BE2C (cell line): ENCODE results near the gene SLC7A5.

Source experiments
- DNase-seq: peaks from one replicate; pipeline ENCODE4 v3.0.0-alpha.2; 2020
- H3K27me3 ChIP-seq: fragments of 250-450 bp; sonication (Bioruptor Pico); 2 replicates; pipeline ENCODE4 v1.5.1; 2020; ENCODE audit warnings: mild to moderate bottlenecking
- H3K36me3 ChIP-seq: fragments of 250-450 bp; sonication (Bioruptor Pico); 2 replicates; pipeline ENCODE4 v1.5.1; 2020; ENCODE audit warnings: mild to moderate bottlenecking
- H3K4me1 ChIP-seq: fragments of 250-450 bp; sonication (Bioruptor Pico); 2 replicates; pipeline ENCODE4 v1.5.1; 2020
- H3K4me3 ChIP-seq: 2 replicates; pipeline ENCODE4 v1.5.1; 2011; ENCODE audit warnings: low read depth, low read length
- H3K9me3 ChIP-seq: fragments of 250-450 bp; sonication (Bioruptor Pico); 2 replicates; pipeline ENCODE4 v1.5.1; 2020
- CTCF ChIP-seq: IDR thresholded peaks from 2 replicates; pipeline ENCODE4 v1.5.1; 2012; ENCODE audit warnings: mild to moderate bottlenecking, low read depth, low read length

The SLC7A5 gene

GRCh38 chr16:87851601-87852000 is 17.7 kb downstream of the SLC7A5 start:
- Histone ChIP-seq H3K4me1 (peaks cover 56% of the 10 kb centered on the region), H3K36me3 (peaks cover 77% of the 10 kb centered on the region)
- DNase-seq, result no peak

GRCh38 chr16:87851141-87851587 is 18.1 kb downstream of the SLC7A5 start:
- H3K4me1 ChIP-seq, result peaks cover 52% of the 10 kb centered on the region
- H3K27me3 ChIP-seq, result no peaks in the 10 kb centered on the region
- H3K36me3 ChIP-seq, result peaks cover 80% of the 10 kb centered on the region
- H3K4me3 ChIP-seq, result no peak overlapping the region
- TF ChIP-seq CTCF, result peak; percentile 9; the same call in 1 of the 2 replicates
- no peak for DNase-seq
- no peaks in the 10 kb centered on the region for H3K9me3 ChIP-seq

More at GRCh38 chr16:87851601-87852000, 17.7 kb downstream of the SLC7A5 start:
- Histone ChIP-seq H3K4me3 (no peak overlapping the region), H3K27me3 (no peaks in the 10 kb centered on the region), H3K9me3 (no peaks in the 10 kb centered on the region)
- peak; percentile 15; the same call in 1 of the 2 replicates for TF ChIP-seq CTCF

- Histone ChIP-seq H3K9me3 (no peaks in the 10 kb centered on the region), H3K36me3 (peaks cover 81% of the 10 kb centered on the region), H3K4me3 (no peak overlapping the region), H3K27me3 (no peaks in the 10 kb centered on the region), H3K4me1 (peaks cover 45% of the 10 kb centered on the region)
- peak; percentile 88 for DNase-seq
- peak; percentile 93 for TF ChIP-seq CTCF
These were observed 19.0 kb downstream of the SLC7A5 start for GRCh38 chr16:87850009-87851006.

GRCh38 chr16:87849419-87850008 is 19.8 kb downstream of the SLC7A5 start:
- Histone ChIP-seq H3K4me3 (no peak overlapping the region), H3K36me3 (peaks cover 80% of the 10 kb centered on the region), H3K9me3 (no peaks in the 10 kb centered on the region), H3K27me3 (no peaks in the 10 kb centered on the region), H3K4me1 (peaks cover 45% of the 10 kb centered on the region)
- DNase-seq, result no peak
- no peak for TF ChIP-seq CTCF

- Histone ChIP-seq H3K36me3 (peaks cover 85% of the 10 kb centered on the region), H3K9me3 (no peaks in the 10 kb centered on the region), H3K27me3 (no peaks in the 10 kb centered on the region), H3K4me1 (peaks cover 46% of the 10 kb centered on the region), H3K4me3 (no peak overlapping the region)
- DNase-seq, result no peak
- TF ChIP-seq CTCF, result no peak
These were observed 20.5 kb downstream of the SLC7A5 start for GRCh38 chr16:87848676-87849345.
